ENCODE data around the gene PTTG1IP2. TPM values are rescaled to one million over a fixed set of nuclear protein-coding genes. Genes with fewer than 3 reads are reported as not detected.

Gene PTTG1IP2
- total RNA-seq, 2 donors from 2014 or later, result not detected

DNA sequence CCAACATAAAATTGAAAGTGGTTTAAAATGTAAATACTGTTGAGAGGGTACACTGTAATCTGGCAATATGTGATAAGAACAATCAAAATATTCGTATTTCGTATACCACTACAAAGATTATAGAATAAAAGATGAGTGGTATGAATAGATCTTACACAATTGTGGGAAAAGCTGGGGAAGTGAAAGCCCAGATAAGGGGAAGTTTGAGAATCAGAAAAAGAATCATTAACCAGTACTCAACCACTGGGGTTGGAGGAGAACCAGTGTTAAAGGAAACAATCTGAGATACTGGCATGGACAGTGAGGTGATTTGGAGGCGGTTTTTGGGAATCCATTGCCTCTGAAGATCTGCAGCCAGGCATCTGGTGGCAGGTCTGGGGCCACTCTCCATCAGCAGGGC lies 67.0 kb downstream of the PTTG1IP2 start:
- Mint-ChIP-seq H3K36me3 (ENCODE audit: low read depth) (no peaks in the 10 kb centered on the region), H3K27ac (no peak overlapping the region)

DNA sequence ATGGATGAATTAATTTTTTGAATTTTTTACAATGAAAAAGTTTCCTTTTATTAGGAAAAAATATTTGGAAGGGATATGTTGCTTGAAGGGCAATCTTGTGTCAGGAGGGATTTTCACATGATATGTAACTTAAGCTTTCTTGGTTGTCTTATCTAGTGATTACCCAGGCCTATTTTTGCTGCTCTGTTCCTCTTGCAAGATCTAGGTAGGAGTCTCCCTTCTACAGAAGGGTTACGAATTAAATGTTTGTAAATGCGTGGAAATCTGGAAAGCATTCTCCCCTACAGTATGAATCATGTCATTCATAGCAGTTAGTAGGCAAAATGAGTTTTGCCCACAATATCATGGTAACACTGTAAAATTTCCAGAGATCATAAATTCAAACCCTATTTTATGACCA lies 69.0 kb downstream of the PTTG1IP2 start:
- H3K36me3 Mint-ChIP-seq (ENCODE audit: low read depth), result no peaks in the 10 kb centered on the region
- no peak for DNase-seq
- Histone ChIP-seq H3K9ac (ENCODE audit: extremely low read depth, low read length, poor library complexity, severe bottlenecking) (no peak overlapping the region), H3K4me1 (ENCODE audit: control insufficient read depth, insufficient read depth, low read length) (no peaks in the 10 kb centered on the region), H3K27ac (ENCODE audit: low read depth, low read length) (no peak overlapping the region), H3K36me3 (ENCODE audit: control insufficient read depth, insufficient read depth, low read length) (no peaks in the 10 kb centered on the region), H3K4me3 (ENCODE audit: low read length) (no peak overlapping the region), H3K9me3 (ENCODE audit: control insufficient read depth, low read length) (no peaks in the 10 kb centered on the region), H3K27me3 (ENCODE audit: control insufficient read depth, insufficient read depth, low read length, poor library complexity, severe bottlenecking) (no peaks in the 10 kb centered on the region)
- H3K4me3 Mint-ChIP-seq, result no peak overlapping the region
- H3K4me1 Mint-ChIP-seq, result peaks cover 2% of the 10 kb centered on the region
- 94 to 100% methylated on average over 2 of the region's 2 CpGs for WGBS, 2 experiments (ENCODE audit: insufficient coverage in 1 of 2, insufficient read length in 1 of 2)
- TF ChIP-seq CTCF (conservative IDR thresholded peaks at IDR 0.05), result no peak
- no peaks in the 10 kb centered on the region for H3K27me3 Mint-ChIP-seq (ENCODE audit: insufficient read depth)
- H3K9me3 Mint-ChIP-seq, result no peaks in the 10 kb centered on the region
- H3K27ac Mint-ChIP-seq, result no peak overlapping the region

More for the DNA sequence above, 67.0 kb downstream of the PTTG1IP2 start:
- Histone ChIP-seq H3K4me1 (ENCODE audit: control insufficient read depth, insufficient read depth, low read length) (no peaks in the 10 kb centered on the region), H3K36me3 (ENCODE audit: control insufficient read depth, insufficient read depth, low read length) (no peaks in the 10 kb centered on the region), H3K9ac (ENCODE audit: extremely low read depth, low read length, poor library complexity, severe bottlenecking) (no peak overlapping the region), H3K27me3 (ENCODE audit: control insufficient read depth, insufficient read depth, low read length, poor library complexity, severe bottlenecking) (no peaks in the 10 kb centered on the region), H3K27ac (ENCODE audit: low read depth, low read length) (no peak overlapping the region), H3K9me3 (ENCODE audit: control insufficient read depth, low read length) (no peaks in the 10 kb centered on the region), H3K4me3 (ENCODE audit: low read length) (no peak overlapping the region)
- H3K27me3 Mint-ChIP-seq (ENCODE audit: insufficient read depth), result no peaks in the 10 kb centered on the region
- DNase-seq, result no peak
- H3K9me3 Mint-ChIP-seq, result no peaks in the 10 kb centered on the region
- WGBS, 2 experiments (ENCODE audit: insufficient coverage in 1 of 2, insufficient read length in 1 of 2), result 94 to 100% methylated on average over 1 to 3 of the region's 3 CpGs
- TF ChIP-seq CTCF (conservative IDR thresholded peaks at IDR 0.05), result no peak
- no peak overlapping the region for H3K4me3 Mint-ChIP-seq
- peaks cover 1% of the 10 kb centered on the region for H3K4me1 Mint-ChIP-seq

DNA sequence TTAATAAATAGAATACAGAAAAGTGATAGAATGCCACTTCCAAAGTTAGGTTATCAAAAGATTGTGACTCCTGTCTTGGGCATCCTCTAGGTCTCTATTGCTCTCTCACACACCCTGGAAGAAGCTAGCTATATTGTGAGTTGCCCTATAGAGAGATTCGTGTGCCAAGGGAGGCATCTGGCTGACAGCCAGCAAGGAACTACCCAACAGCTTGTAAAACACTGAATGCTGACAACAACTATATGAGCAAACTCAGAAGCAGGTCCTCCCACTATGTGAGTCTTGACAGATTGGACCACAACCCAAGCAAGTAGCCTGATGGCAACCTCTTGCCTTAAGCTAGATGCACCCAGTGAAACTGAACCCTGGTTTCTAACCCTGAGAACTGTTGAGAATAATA lies 71.0 kb downstream of the PTTG1IP2 start:
- Mint-ChIP-seq H3K27ac (no peak overlapping the region), H3K9me3 (no peaks in the 10 kb centered on the region), H3K36me3 (ENCODE audit: low read depth) (no peaks in the 10 kb centered on the region), H3K4me1 (peaks cover 2% of the 10 kb centered on the region), H3K4me3 (no peak overlapping the region), H3K27me3 (ENCODE audit: insufficient read depth) (no peaks in the 10 kb centered on the region)
- Histone ChIP-seq H3K27ac (ENCODE audit: low read depth, low read length) (no peak overlapping the region), H3K4me1 (ENCODE audit: control insufficient read depth, insufficient read depth, low read length) (no peaks in the 10 kb centered on the region), H3K27me3 (ENCODE audit: control insufficient read depth, insufficient read depth, low read length, poor library complexity, severe bottlenecking) (no peaks in the 10 kb centered on the region), H3K9ac (ENCODE audit: extremely low read depth, low read length, poor library complexity, severe bottlenecking) (no peak overlapping the region), H3K36me3 (ENCODE audit: control insufficient read depth, insufficient read depth, low read length) (no peaks in the 10 kb centered on the region), H3K9me3 (ENCODE audit: control insufficient read depth, low read length) (no peaks in the 10 kb centered on the region), H3K4me3 (ENCODE audit: low read length) (no peak overlapping the region)
- TF ChIP-seq CTCF (conservative IDR thresholded peaks at IDR 0.05), result no peak
- DNase-seq, result no peak
- WGBS, 2 experiments (ENCODE audit: insufficient coverage in 1 of 2, insufficient read length in 1 of 2), result 71 to 84% methylated on average over 1 of the region's 1 CpG
